A549 (cell line): ENCODE results near the gene SMIM20.

Experiments
- FOXS1 ChIP-seq: fragments of 250-450 bp; sonication (Bioruptor Pico); IDR thresholded peaks from 2 replicates; pipeline ENCODE4 v1.5.0; 2020; ENCODE audit warnings: mild to moderate bottlenecking, moderate library complexity
- JUNB ChIP-seq: fragments of >200 bp; sonication (Bioruptor Twin); formaldehyde crosslinking; IDR thresholded peaks from 2 replicates; pipeline ENCODE4 v1.6.1; 2016
- MAX ChIP-seq: IDR thresholded peaks from 2 replicates; pipeline ENCODE4 v1.6.1; 2012
- POLR2A ChIP-seq: IDR thresholded peaks from 2 replicates; pipeline ENCODE4 v1.6.1; 2012; ENCODE audit warnings: mild to moderate bottlenecking, low read length
- RCOR1 ChIP-seq: fragments of 150-350 bp; IDR thresholded peaks from 2 replicates; pipeline ENCODE4 v1.6.1; 2014; ENCODE audit warnings: antibody characterized with exemption, low read length, low read depth
- USF2 ChIP-seq: fragments of 450-650 bp; IDR thresholded peaks from 2 replicates; pipeline ENCODE4 v1.6.1; 2014; ENCODE audit warnings: antibody characterized with exemption
- TF ChIP-seq, protein P1 (sequence below): fragments of >200 bp; sonication (Bioruptor Twin); formaldehyde crosslinking; IDR thresholded peaks from 3 replicates; pipeline ENCODE4 v1.5.1; 2016
- TF ChIP-seq, protein P2 (sequence below): fragments of 150-350 bp; IDR thresholded peaks from 2 replicates; pipeline ENCODE4 v1.6.1; 2014; ENCODE audit warnings: low read depth, mild to moderate bottlenecking, low read length
- TF ChIP-seq, protein P3 (sequence below): fragments of >200 bp; sonication (Bioruptor Twin); formaldehyde crosslinking; IDR thresholded peaks from 3 replicates; pipeline ENCODE4 v1.6.1; 2016

GRCh38 chr4:25938787-25939186, 24.8 kb downstream of the SMIM20 start:
- TF ChIP-seq, protein P1, sequence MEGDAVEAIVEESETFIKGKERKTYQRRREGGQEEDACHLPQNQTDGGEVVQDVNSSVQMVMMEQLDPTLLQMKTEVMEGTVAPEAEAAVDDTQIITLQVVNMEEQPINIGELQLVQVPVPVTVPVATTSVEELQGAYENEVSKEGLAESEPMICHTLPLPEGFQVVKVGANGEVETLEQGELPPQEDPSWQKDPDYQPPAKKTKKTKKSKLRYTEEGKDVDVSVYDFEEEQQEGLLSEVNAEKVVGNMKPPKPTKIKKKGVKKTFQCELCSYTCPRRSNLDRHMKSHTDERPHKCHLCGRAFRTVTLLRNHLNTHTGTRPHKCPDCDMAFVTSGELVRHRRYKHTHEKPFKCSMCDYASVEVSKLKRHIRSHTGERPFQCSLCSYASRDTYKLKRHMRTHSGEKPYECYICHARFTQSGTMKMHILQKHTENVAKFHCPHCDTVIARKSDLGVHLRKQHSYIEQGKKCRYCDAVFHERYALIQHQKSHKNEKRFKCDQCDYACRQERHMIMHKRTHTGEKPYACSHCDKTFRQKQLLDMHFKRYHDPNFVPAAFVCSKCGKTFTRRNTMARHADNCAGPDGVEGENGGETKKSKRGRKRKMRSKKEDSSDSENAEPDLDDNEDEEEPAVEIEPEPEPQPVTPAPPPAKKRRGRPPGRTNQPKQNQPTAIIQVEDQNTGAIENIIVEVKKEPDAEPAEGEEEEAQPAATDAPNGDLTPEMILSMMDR = no peak
- TF ChIP-seq JUNB = no peak
- TF ChIP-seq RCOR1 = no peak
- TF ChIP-seq, protein P2, sequence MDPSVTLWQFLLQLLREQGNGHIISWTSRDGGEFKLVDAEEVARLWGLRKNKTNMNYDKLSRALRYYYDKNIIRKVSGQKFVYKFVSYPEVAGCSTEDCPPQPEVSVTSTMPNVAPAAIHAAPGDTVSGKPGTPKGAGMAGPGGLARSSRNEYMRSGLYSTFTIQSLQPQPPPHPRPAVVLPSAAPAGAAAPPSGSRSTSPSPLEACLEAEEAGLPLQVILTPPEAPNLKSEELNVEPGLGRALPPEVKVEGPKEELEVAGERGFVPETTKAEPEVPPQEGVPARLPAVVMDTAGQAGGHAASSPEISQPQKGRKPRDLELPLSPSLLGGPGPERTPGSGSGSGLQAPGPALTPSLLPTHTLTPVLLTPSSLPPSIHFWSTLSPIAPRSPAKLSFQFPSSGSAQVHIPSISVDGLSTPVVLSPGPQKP = no peak
- TF ChIP-seq, protein P3, sequence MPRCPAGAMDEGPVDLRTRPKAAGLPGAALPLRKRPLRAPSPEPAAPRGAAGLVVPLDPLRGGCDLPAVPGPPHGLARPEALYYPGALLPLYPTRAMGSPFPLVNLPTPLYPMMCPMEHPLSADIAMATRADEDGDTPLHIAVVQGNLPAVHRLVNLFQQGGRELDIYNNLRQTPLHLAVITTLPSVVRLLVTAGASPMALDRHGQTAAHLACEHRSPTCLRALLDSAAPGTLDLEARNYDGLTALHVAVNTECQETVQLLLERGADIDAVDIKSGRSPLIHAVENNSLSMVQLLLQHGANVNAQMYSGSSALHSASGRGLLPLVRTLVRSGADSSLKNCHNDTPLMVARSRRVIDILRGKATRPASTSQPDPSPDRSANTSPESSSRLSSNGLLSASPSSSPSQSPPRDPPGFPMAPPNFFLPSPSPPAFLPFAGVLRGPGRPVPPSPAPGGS = no peak
- TF ChIP-seq MAX = no peak
- no peak for TF ChIP-seq FOXS1
- TF ChIP-seq USF2 = no peak
- TF ChIP-seq POLR2A = no peak
